IMR-90 (cell line): ENCODE results near the gene ABHD10. TPM values are rescaled to one million over a fixed set of nuclear protein-coding genes. Genes with fewer than 3 reads are reported as not detected.

Source experiments
- ATAC-seq: fragments of 200-7000 bp; cut with Tn5 transposase; 2 replicates; pipeline ENCODE4 v1.9.1; 2020; ENCODE audit warnings: low read depth, mild to moderate bottlenecking, moderate library complexity
- BruUV-seq: library from RNA; stranded (reverse); fragments of 400-500 nt; replicated peaks from 2 replicates; lab custom pipeline; 2021; lab: Mats Ljungman, UMichigan
- CTCF ChIA-PET: fragments of 300-600 bp; formaldehyde crosslinking; extraction: SDS; loops from one replicate; lab custom pipeline; 2021; ENCODE audit warnings: antibody characterized with exemption; lab: Yijun Ruan, JAX
- POLR2A ChIA-PET: fragments of 300-600 bp; sonication (Branson Sonifier 250); formaldehyde crosslinking; loops from one replicate; lab custom pipeline; 2022; ENCODE audit warnings: antibody characterized with exemption; ENCODE audit not compliant: unreplicated experiment; lab: Charles Lee
- DNase-seq: peaks from one replicate; pipeline ENCODE4 v3.0.0; 2013
- H2AFZ ChIP-seq: replicated peaks from 2 replicates; pipeline ENCODE3; 2013; ENCODE audit warnings: low read length, mild to moderate bottlenecking; ENCODE audit not compliant: poor library complexity
- H2AK5ac ChIP-seq: 2 replicates; pipeline ENCODE4 v1.6.1; 2013; ENCODE audit warnings: low read depth, low read length, inconsistent platforms
- H2AK9ac ChIP-seq: replicated peaks from 2 replicates; pipeline ENCODE3; 2013; ENCODE audit warnings: mild to moderate bottlenecking, low read depth, low read length, moderate library complexity; ENCODE audit not compliant: poor library complexity
- H2BK120ac ChIP-seq: 2 replicates; pipeline ENCODE4 v1.6.1; 2013; ENCODE audit warnings: low read depth, low read length, inconsistent platforms
- H2BK15ac ChIP-seq: 3 replicates; pipeline ENCODE4 v1.6.1; 2013; ENCODE audit warnings: low read depth, low read length, inconsistent platforms
- H2BK20ac ChIP-seq: 2 replicates; pipeline ENCODE4 v1.6.1; 2013; ENCODE audit warnings: low read depth, mild to moderate bottlenecking, inconsistent platforms, low read length, moderate library complexity
- H2BK5ac ChIP-seq: 2 replicates; pipeline ENCODE4 v1.6.1; 2013; ENCODE audit warnings: mild to moderate bottlenecking, low read depth, low read length, inconsistent platforms; ENCODE audit not compliant: poor library complexity, severe bottlenecking
- H3K14ac ChIP-seq: replicated peaks from 2 replicates; pipeline ENCODE4 v1.6.1; 2013; ENCODE audit warnings: low read depth, low read length, inconsistent platforms
- H3K18ac ChIP-seq: 2 replicates; pipeline ENCODE4 v1.6.1; 2013; ENCODE audit warnings: low read depth, low read length, control low read depth
- H3K23ac ChIP-seq: 2 replicates; pipeline ENCODE4 v1.6.1; 2013; ENCODE audit warnings: low read depth, low read length, inconsistent platforms
- H3K27ac ChIP-seq: 2 replicates; pipeline ENCODE4 v1.5.1; 2013; ENCODE audit warnings: mild to moderate bottlenecking, control low read depth, low read length; ENCODE audit not compliant: insufficient read depth
- H3K27me3 ChIP-seq: 2 replicates; pipeline ENCODE4 v1.6.1; 2013; ENCODE audit warnings: low read length; ENCODE audit not compliant: control insufficient read depth, insufficient read depth
- H3K36me3 ChIP-seq: 2 replicates; pipeline ENCODE4 v1.6.1; 2013; ENCODE audit warnings: low read length, mixed read lengths; ENCODE audit not compliant: control insufficient read depth, insufficient read depth
- H3K4ac ChIP-seq: 2 replicates; pipeline ENCODE4 v1.6.1; 2013; ENCODE audit warnings: low read depth, low read length, inconsistent platforms
- H3K4me1 ChIP-seq: 2 replicates; pipeline ENCODE4 v1.6.1; 2013; ENCODE audit warnings: low read length, mixed read lengths; ENCODE audit not compliant: control insufficient read depth, insufficient read depth
- H3K4me2 ChIP-seq: 2 replicates; pipeline ENCODE4 v1.6.1; 2013; ENCODE audit warnings: low read depth, mild to moderate bottlenecking, control low read depth, low read length, moderate library complexity
- H3K4me3 ChIP-seq: 2 replicates; pipeline ENCODE4 v1.5.1; 2013; ENCODE audit warnings: low read depth, mild to moderate bottlenecking, control low read depth, low read length, moderate library complexity; ENCODE audit not compliant: insufficient read depth
- H3K56ac ChIP-seq: 2 replicates; pipeline ENCODE4 v1.6.1; 2013; ENCODE audit warnings: low read length, inconsistent platforms; ENCODE audit not compliant: insufficient read depth; ENCODE audit errors: extremely low read depth
- H3K79me1 ChIP-seq, 2 experiments: 2 replicates each; pipeline ENCODE4 v1.6.1; 2013; ENCODE audit warnings: low read length in 2 of 2, inconsistent platforms in 1 of 2, low read depth in 1 of 2
- H3K9ac ChIP-seq: 2 replicates; pipeline ENCODE4 v1.6.1; 2013; ENCODE audit warnings: low read depth, low read length, control low read depth
- H3K9me1 ChIP-seq: 2 replicates; pipeline ENCODE4 v1.6.1; 2013; ENCODE audit warnings: low read length, inconsistent platforms; ENCODE audit not compliant: insufficient read depth
- H3K9me3 ChIP-seq: 2 replicates; pipeline ENCODE4 v1.6.1; 2013; ENCODE audit warnings: low read length; ENCODE audit not compliant: control insufficient read depth, insufficient read depth
- H4K20me1 ChIP-seq: 2 replicates; pipeline ENCODE4 v1.6.1; 2013; ENCODE audit warnings: low read length, inconsistent platforms; ENCODE audit not compliant: insufficient read depth
- H4K5ac ChIP-seq: 2 replicates; pipeline ENCODE4 v1.6.1; 2013; ENCODE audit warnings: mild to moderate bottlenecking, low read depth, low read length, control low read depth
- H4K8ac ChIP-seq, 2 experiments: 2 replicates each; pipeline ENCODE4 v1.6.1; 2013; ENCODE audit warnings: low read depth in 2 of 2, low read length in 2 of 2, control low read depth in 1 of 2, inconsistent platforms in 1 of 2
- H4K91ac ChIP-seq: 2 replicates; pipeline ENCODE4 v1.6.1; 2013; ENCODE audit warnings: low read depth, low read length, inconsistent platforms; ENCODE audit not compliant: insufficient read depth
- BHLHE40 ChIP-seq: fragments of 150-350 bp; IDR thresholded peaks from 2 replicates; pipeline ENCODE4 v1.6.1; 2016; ENCODE audit warnings: mild to moderate bottlenecking, low read depth, low read length
- CHD1 ChIP-seq: IDR thresholded peaks from 2 replicates; pipeline ENCODE4 v1.6.1; 2012; ENCODE audit warnings: low read depth, low read length, improper control_type of control experiment
- CTCF ChIP-seq: conservative IDR thresholded peaks from 2 replicates; pipeline ENCODE4 v1.5.1; 2012; ENCODE audit warnings: mild to moderate bottlenecking, low read depth, low read length, improper control_type of control experiment
- ELK1 ChIP-seq: fragments of 150-350 bp; IDR thresholded peaks from 2 replicates; pipeline ENCODE4 v1.6.1; 2016; ENCODE audit warnings: low read depth, mild to moderate bottlenecking, low read length, moderate library complexity, borderline replicate concordance
- FOS ChIP-seq: fragments of 150-350 bp; IDR thresholded peaks from 2 replicates; pipeline ENCODE4 v1.6.1; 2016; ENCODE audit warnings: low read depth, low read length
- MAFK ChIP-seq: IDR thresholded peaks from 2 replicates; pipeline ENCODE4 v1.6.1; 2012; ENCODE audit warnings: low read depth, low read length, improper control_type of control experiment
- MAZ ChIP-seq: IDR thresholded peaks from 2 replicates; pipeline ENCODE4 v1.6.1; 2012; ENCODE audit warnings: low read depth, mild to moderate bottlenecking, low read length, improper control_type of control experiment, moderate library complexity, borderline replicate concordance
- MXI1 ChIP-seq: IDR thresholded peaks from 2 replicates; pipeline ENCODE4 v1.6.1; 2012; ENCODE audit warnings: low read depth, mild to moderate bottlenecking, low read length, moderate library complexity, borderline replicate concordance
- NFE2L2 ChIP-seq: fragments of 150-350 bp; IDR thresholded peaks from 2 replicates; pipeline ENCODE4 v1.6.1; 2016; ENCODE audit warnings: low read depth, mild to moderate bottlenecking, low read length
- POLR2A ChIP-seq: IDR thresholded peaks from 2 replicates; pipeline ENCODE4 v1.6.1; 2012; ENCODE audit warnings: mild to moderate bottlenecking, low read depth, low read length
- RAD21 ChIP-seq: IDR thresholded peaks from 2 replicates; pipeline ENCODE4 v1.6.1; 2012; ENCODE audit warnings: low read length, improper control_type of control experiment
- RCOR1 ChIP-seq: IDR thresholded peaks from 2 replicates; pipeline ENCODE4 v1.6.1; 2012; ENCODE audit warnings: mild to moderate bottlenecking, low read length, improper control_type of control experiment; ENCODE audit not compliant: insufficient replicate concordance
- RFX5 ChIP-seq: IDR thresholded peaks from 2 replicates; pipeline ENCODE4 v1.8.0; 2012; ENCODE audit warnings: low read depth, mild to moderate bottlenecking, low read length, moderate library complexity
- SMC3 ChIP-seq: fragments of 150-350 bp; IDR thresholded peaks from 2 replicates; pipeline ENCODE4 v1.6.1; 2016; ENCODE audit warnings: low read depth, mild to moderate bottlenecking, antibody characterized with exemption, low read length, moderate library complexity
- USF2 ChIP-seq: fragments of 150-350 bp; IDR thresholded peaks from 2 replicates; pipeline ENCODE4 v1.6.1; 2017; ENCODE audit warnings: mild to moderate bottlenecking, antibody characterized with exemption, low read length, low read depth
- WGBS, 2 experiments: methylation state at CpG; one replicate each; pipeline versions ENCODE4 v1.1.5 to v1.1.7; 2013; ENCODE audit warnings: missing lambda C conversion rate in 2 of 2; ENCODE audit not compliant: insufficient read length in 1 of 2; ENCODE audit errors: extremely low coverage in 2 of 2; 5-methylcytosine and 5-hydroxymethylcytosine counted together
- dilution Hi-C: fragments of 300-500 bp; cut with HindIII; formaldehyde crosslinking; loops from one replicate; pipeline ENCODE4 v1.14.3; 2018; ENCODE audit warnings: low sequenced_read_pairs; ENCODE audit not compliant: unreplicated experiment
- in situ Hi-C: fragments of 300-500 bp; cut with MboI; formaldehyde crosslinking; loops from 3 replicates; pipeline ENCODE4 v1.14.3; 2019; ENCODE audit warnings: low sequenced_read_pairs, inconsistent platforms, mixed read lengths
- intact Hi-C: fragments of 100-400 bp; cut with micrococcal nuclease; formaldehyde crosslinking; loops from 2 replicates; pipeline ENCODE4 v1.10.0; 2022
- polyA plus RNA-seq, 3 experiments: library from polyadenylated mRNA; depleted of rRNA; stranded (reverse); fragments of >200 nt; gene quantifications; 2 replicates each; pipeline ENCODE4 v1.2.3, GENCODE V29; 2012; ENCODE audit warnings: low replicate concordance in 1 of 3
- total RNA-seq: library from RNA; depleted of rRNA; stranded (reverse); fragments of >200 nt; gene quantifications from 2 replicates; pipeline ENCODE4 v1.2.3, GENCODE V29; 2012

ABHD10 gene
- total and polyA plus RNA-seq, 2 of the 4 experiments (the other 2 are of a cell fraction): 24.7 to 57.2 TPM

GRCh38 chr3:112000966-112001365 lies 22.1 kb downstream of the ABHD10 start:
- no peak overlapping the region for H2BK20ac ChIP-seq
- H3K27ac ChIP-seq: no peak overlapping the region
- H3K56ac ChIP-seq: no peak overlapping the region
- H4K8ac ChIP-seq: no peak overlapping the region
- no peaks in the 10 kb centered on the region for H4K20me1 ChIP-seq
- no peak overlapping the region for H2AK9ac ChIP-seq
- no TSS peak for BruUV-seq
- TF ChIP-seq RFX5: no peak
- TF ChIP-seq BHLHE40: no peak
- no peak for TF ChIP-seq USF2
- no peak for TF ChIP-seq RAD21
- no peak for TF ChIP-seq NFE2L2
- TF ChIP-seq MXI1: no peak
- no peak for TF ChIP-seq SMC3
- TF ChIP-seq RCOR1: no peak
- no peak for TF ChIP-seq MAFK
- no peak for TF ChIP-seq CHD1
- no peak for TF ChIP-seq POLR2A
- no peak for TF ChIP-seq ELK1
- no peak for TF ChIP-seq CTCF
- TF ChIP-seq MAZ: no peak
- TF ChIP-seq FOS: no peak
- POLR2A ChIA-PET: no interaction called here
- H3K79me1 ChIP-seq: no peaks in the 10 kb centered on the region
- no peak overlapping the region for H3K4me3 ChIP-seq
- H4K91ac ChIP-seq: no peak overlapping the region
- no peak overlapping the region for H2BK120ac ChIP-seq
- DNase-seq (peak; percentile 21), ATAC-seq (no peak)
- WGBS, 2 experiments: no CpG with 5 or more reads among the region's 2 CpGs
- H3K23ac ChIP-seq: no peak overlapping the region
- no peak overlapping the region for H3K4me2 ChIP-seq
- H3K4me1 ChIP-seq: peaks cover 6% of the 10 kb centered on the region
- CTCF ChIA-PET: interaction anchor here (0.7 to 1.3 kb wide), 3 partner anchors 9 to 16 kb away, joined by 3 to 4 read pairs (median 3); no protein-coding TSS in a partner anchor
- H2AFZ ChIP-seq: peak overlapping the region; percentile 24
- H3K14ac ChIP-seq: no peak overlapping the region; the same call in 1 of the 2 replicates
- no peak overlapping the region for H4K5ac ChIP-seq
- no peak overlapping the region for H2BK5ac ChIP-seq
- no peak overlapping the region for H3K9ac ChIP-seq
- H3K18ac ChIP-seq: no peak overlapping the region
- H3K27me3 ChIP-seq: no peaks in the 10 kb centered on the region; the same call in 1 of the 2 replicates
- peaks cover 6% of the 10 kb centered on the region for H3K9me1 ChIP-seq
- dilution Hi-C loops (no loop called here), intact Hi-C loops (no loop called here), in situ Hi-C loops (no loop called here)
- H3K36me3 ChIP-seq: no peaks in the 10 kb centered on the region
- H2AK5ac ChIP-seq: no peak overlapping the region
- no peak overlapping the region for H2BK15ac ChIP-seq
- H3K9me3 ChIP-seq: no peaks in the 10 kb centered on the region
- H3K4ac ChIP-seq: no peak overlapping the region
